Fibroblast of lung (primary cell): ENCODE measurements around the gene U2AF1L4. TPM values are rescaled to one million over a fixed set of nuclear protein-coding genes. Genes with fewer than 3 reads are reported as not detected.
"Not testable (repeated sequence)": the region's sequence is repeated elsewhere in the genome, so short reads cannot be mapped to it uniquely, and the experiment has no call there.

Experiments
- DNase-seq, 2 donors: peaks; one replicate each; pipeline versions ENCODE4 v3.0.0 to v3.0.0-alpha.2; 2010; ENCODE audit warnings: low read depth in 2 of 2
- H2AFZ ChIP-seq: 2 replicates; pipeline ENCODE4 v1.5.1; 2012; ENCODE audit warnings: low read length, control low read depth, inconsistent platforms
- H3K27ac ChIP-seq: 2 replicates; pipeline ENCODE4 v1.5.1; 2011; ENCODE audit warnings: low read length, control low read depth; ENCODE audit not compliant: insufficient read depth
- H3K27me3 ChIP-seq: 2 replicates; pipeline ENCODE4 v1.5.1; 2011; ENCODE audit warnings: mild to moderate bottlenecking, low read length; ENCODE audit not compliant: control insufficient read depth, insufficient read depth
- H3K36me3 ChIP-seq: 2 replicates; pipeline ENCODE4 v1.5.1; 2011; ENCODE audit warnings: low read length; ENCODE audit not compliant: control insufficient read depth, insufficient read depth
- H3K4me1 ChIP-seq: 2 replicates; pipeline ENCODE4 v1.5.1; 2011; ENCODE audit warnings: low read length; ENCODE audit not compliant: control insufficient read depth, insufficient read depth; ENCODE audit errors: extremely low read depth
- H3K4me2 ChIP-seq: 2 replicates; pipeline ENCODE4 v1.5.1; 2011; ENCODE audit warnings: low read length, control low read depth; ENCODE audit not compliant: insufficient read depth; ENCODE audit errors: extremely low read depth
- H3K4me3 ChIP-seq, 4 experiments: fragments of 200-600 bp in 1 of 4; sonication (generic) in 1 of 4; replicated peaks in 1 of 4; 2 replicates each; pipeline ENCODE4 v1.5.1; 2011 to 2016; ENCODE audit warnings: low read length in 4 of 4, low read depth in 3 of 4, mild to moderate bottlenecking in 3 of 4, control low read depth in 2 of 4, inconsistent platforms in 1 of 4, mixed read lengths in 1 of 4; ENCODE audit not compliant: insufficient read depth in 1 of 4; ENCODE audit errors: control extremely low read depth in 1 of 4
- H3K79me2 ChIP-seq: 2 replicates; pipeline ENCODE4 v1.5.1; 2012; ENCODE audit warnings: mild to moderate bottlenecking, low read length, inconsistent platforms; ENCODE audit not compliant: control insufficient read depth, insufficient read depth
- H3K9ac ChIP-seq: 2 replicates; pipeline ENCODE4 v1.5.1; 2011; ENCODE audit warnings: mild to moderate bottlenecking, low read length, control low read depth; ENCODE audit not compliant: insufficient read depth
- H3K9me3 ChIP-seq: 2 replicates; pipeline ENCODE4 v1.5.1; 2012; ENCODE audit warnings: low read depth, low read length; ENCODE audit not compliant: control insufficient read depth, insufficient read depth
- H4K20me1 ChIP-seq: 2 replicates; pipeline ENCODE4 v1.5.1; 2011; ENCODE audit warnings: low read length; ENCODE audit not compliant: control insufficient read depth, insufficient read depth; ENCODE audit errors: extremely low read depth
- CTCF ChIP-seq, 2 donors: IDR thresholded peaks in 1 of 2; conservative IDR thresholded peaks in 1 of 2; 1 replicate in 1 of 2; 2 replicates in 1 of 2; pipeline ENCODE4 v1.5.1; 2011 to 2012; ENCODE audit warnings: low read length in 2 of 2, control low read depth in 1 of 2, inconsistent platforms in 1 of 2, low read depth in 1 of 2, mild to moderate bottlenecking in 1 of 2
- EZH2 ChIP-seq: IDR thresholded peaks from 2 replicates; pipeline ENCODE4 v1.5.1; 2012; ENCODE audit warnings: low read length, control low read depth, mild to moderate bottlenecking; ENCODE audit errors: missing control alignments
- polyA plus RNA-seq, 2 donors: library from polyadenylated mRNA; depleted of rRNA in 1 of 2; stranded (reverse) in 1 of 2; unstranded in 1 of 2; fragments of >200 nt; gene quantifications; 2 replicates each; pipeline ENCODE4 v1.2.1, GENCODE V29; 2011 to 2012; ENCODE audit warnings: missing spikeins in 1 of 2
- total RNA-seq: library from RNA; depleted of rRNA; stranded (reverse); fragments of >200 nt; gene quantifications from 2 replicates; pipeline ENCODE4 v1.2.1, GENCODE V29; 2014

The U2AF1L4 gene
- total and polyA plus RNA-seq, 2 donors (not counting 1 experiment from before 2014, with no cell fraction given): 9.1 to 11.9 TPM

- H2AFZ ChIP-seq: no peak overlapping the region
- H3K36me3 ChIP-seq: peaks cover 57% of the 10 kb centered on the region
- TF ChIP-seq CTCF (conservative IDR thresholded peaks at IDR 0.05 in 1 of 2, IDR thresholded peaks at IDR 0.05 in 1 of 2; ENCODE audit: low read depth in 1 of 2, low read length in 2 of 2) (no peak), EZH2 (no peak)
- no peaks in the 10 kb centered on the region for H3K9me3 ChIP-seq
- no peak overlapping the region for H3K4me3 ChIP-seq
- H3K9ac ChIP-seq: no peak overlapping the region
- no peak overlapping the region for H3K27ac ChIP-seq
- H3K27me3 ChIP-seq: no peaks in the 10 kb centered on the region
- DNase-seq: no peak
- H3K4me1 ChIP-seq: no peaks in the 10 kb centered on the region
- H4K20me1 ChIP-seq: no peaks in the 10 kb centered on the region
- no peak overlapping the region for H3K4me2 ChIP-seq
- peaks cover 11% of the 10 kb centered on the region for H3K79me2 ChIP-seq
Observed at GRCh38 chr19:35725216-35725861, 19.9 kb downstream of the U2AF1L4 start.

- Histone ChIP-seq H3K36me3 (peaks cover 56% of the 10 kb centered on the region), H3K9ac (no peak overlapping the region), H3K27me3 (no peaks in the 10 kb centered on the region), H3K79me2 (peaks cover 19% of the 10 kb centered on the region), H3K4me2 (no peak overlapping the region), H3K9me3 (no peaks in the 10 kb centered on the region), H3K4me1 (peaks cover under 1% of the 10 kb centered on the region), H3K4me3 (no peak overlapping the region), H2AFZ (no peak overlapping the region), H3K27ac (no peak overlapping the region), H4K20me1 (no peaks in the 10 kb centered on the region)
- DNase-seq: no peak
- TF ChIP-seq EZH2: no peak
- TF ChIP-seq CTCF (conservative IDR thresholded peaks at IDR 0.05 in 1 of 2, IDR thresholded peaks at IDR 0.05 in 1 of 2; ENCODE audit: low read depth in 1 of 2, low read length in 2 of 2): no peak
Observed at GRCh38 chr19:35724560-35724959, 20.7 kb downstream of the U2AF1L4 start.

GRCh38 chr19:35724132-35724531 lies 21.1 kb downstream of the U2AF1L4 start:
- peaks cover 56% of the 10 kb centered on the region for H3K36me3 ChIP-seq
- not testable (repeated sequence) for H3K9ac ChIP-seq, H4K20me1 ChIP-seq, H2AFZ ChIP-seq, H3K4me3 ChIP-seq, H3K4me2 ChIP-seq, H3K4me1 ChIP-seq, H3K27me3 ChIP-seq, DNase-seq, H3K9me3 ChIP-seq, H3K27ac ChIP-seq
- H3K79me2 ChIP-seq: peaks cover 23% of the 10 kb centered on the region
